ENCODE results near the gene NDUFAF4.

NDUFAF4 gene

DNA sequence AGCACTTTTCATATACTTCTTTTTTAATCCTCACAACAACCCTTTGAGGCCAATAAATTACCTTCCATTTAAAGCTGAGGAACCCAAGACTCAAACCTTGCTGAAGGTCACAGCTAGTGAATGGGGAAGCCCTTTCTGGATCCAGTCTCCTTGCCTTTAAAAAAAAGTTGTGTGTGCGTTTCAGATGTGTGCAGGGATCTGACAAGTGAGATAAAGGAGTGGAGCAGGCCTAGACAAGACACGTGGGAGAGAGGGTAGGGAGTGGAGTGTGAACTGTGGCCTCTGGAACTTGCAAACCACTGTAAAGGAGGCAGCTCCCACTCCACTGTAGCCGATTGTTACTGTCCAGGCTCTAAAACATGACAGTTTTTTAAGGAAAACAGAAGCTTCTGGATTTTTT, 28.7 kb upstream of the NDUFAF4 start:
- Histone ChIP-seq H3K9ac (ENCODE audit: low read length in 2 of 2) (no peak overlapping the region), H3K27ac (ENCODE audit: low read length) (no peak overlapping the region)

DNA sequence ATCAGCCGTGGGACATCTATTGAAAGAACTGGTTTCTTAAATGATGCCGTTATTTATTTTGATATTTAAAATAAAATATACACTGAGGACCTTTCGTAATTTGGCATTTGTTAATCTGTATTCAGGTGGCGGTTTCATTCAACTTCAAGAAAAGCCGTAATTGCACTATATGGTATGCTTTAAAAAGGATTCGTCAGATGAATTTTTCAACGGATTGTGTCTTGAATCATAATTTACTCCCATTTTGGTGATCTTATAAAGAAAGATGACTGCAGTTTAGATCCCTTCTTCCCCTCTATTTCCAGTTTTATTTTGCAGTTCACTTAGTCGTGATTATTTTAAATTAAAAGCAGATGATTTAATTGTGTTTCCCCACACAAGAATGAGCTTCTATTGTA, 27.6 kb upstream of the NDUFAF4 start:
- Histone ChIP-seq H3K4me3 (ENCODE audit: low read length in 2 of 2) (peak overlapping the region in 1 of 2 donors; percentile 86), H3K9ac (ENCODE audit: low read length in 2 of 2) (peak overlapping the region in 1 of 2 donors; percentile 58), H3K36me3 (ENCODE audit: control insufficient read depth in 2 of 2, insufficient read depth in 2 of 2, low read length in 2 of 2) (no peaks in the 10 kb centered on the region), H3K27ac (ENCODE audit: low read length) (no peak overlapping the region), H3K9me3 (ENCODE audit: control insufficient read depth in 2 of 2, low read length in 2 of 2) (no peaks in the 10 kb centered on the region), H3K4me1 (ENCODE audit: control insufficient read depth, insufficient read depth, low read length) (peaks cover 5% of the 10 kb centered on the region), H3K27me3 (ENCODE audit: control insufficient read depth in 1 of 2, insufficient read depth in 2 of 2, low read length in 2 of 2) (no peaks in the 10 kb centered on the region)

More for the DNA sequence above, 28.7 kb upstream of the NDUFAF4 start:
- Histone ChIP-seq H3K27me3 (ENCODE audit: control insufficient read depth in 1 of 2, insufficient read depth in 2 of 2, low read length in 2 of 2) (no peaks in the 10 kb centered on the region), H3K9me3 (ENCODE audit: control insufficient read depth in 2 of 2, low read length in 2 of 2) (no peaks in the 10 kb centered on the region), H3K4me3 (ENCODE audit: low read length in 2 of 2) (no peak overlapping the region), H3K4me1 (ENCODE audit: control insufficient read depth, insufficient read depth, low read length) (peaks cover 5% of the 10 kb centered on the region), H3K36me3 (ENCODE audit: control insufficient read depth in 2 of 2, insufficient read depth in 2 of 2, low read length in 2 of 2) (no peaks in the 10 kb centered on the region)

DNA sequence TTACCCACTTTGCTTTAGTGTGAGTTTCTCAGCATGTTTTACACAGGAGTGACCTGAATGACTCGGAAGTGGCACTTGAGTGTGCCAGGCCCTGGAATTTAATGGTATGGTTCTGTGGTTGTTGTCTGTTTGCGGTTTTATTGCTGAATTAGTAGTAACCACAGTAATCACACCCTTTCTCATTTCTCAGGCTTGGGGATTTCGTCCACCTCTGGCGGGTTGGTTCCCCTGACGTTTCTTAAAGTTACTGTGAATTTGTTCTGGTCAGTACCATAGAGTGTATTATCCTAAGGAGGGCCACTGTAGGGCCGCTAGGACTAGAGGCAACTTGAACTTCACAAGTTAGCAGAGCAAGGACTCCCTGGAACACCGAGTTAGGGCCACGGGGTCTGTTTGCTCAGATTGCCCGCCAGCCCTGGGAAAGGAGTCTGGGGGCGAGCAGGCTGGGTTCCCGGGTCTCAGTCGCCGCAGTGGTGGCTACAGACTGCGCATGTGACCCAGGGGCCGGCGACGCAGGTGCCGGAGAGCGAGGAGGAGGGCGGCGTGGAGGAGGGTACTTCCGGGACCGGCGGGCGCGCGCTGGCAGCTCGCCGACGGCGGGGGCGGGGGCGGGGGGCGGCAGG, 26.3 kb upstream of the NDUFAF4 start:
- Histone ChIP-seq H3K36me3 (ENCODE audit: control insufficient read depth in 2 of 2, insufficient read depth in 2 of 2, low read length in 2 of 2) (no peaks in the 10 kb centered on the region), H3K27ac (ENCODE audit: low read length) (peak overlapping the region; percentile 68), H3K4me3 (ENCODE audit: low read length in 2 of 2) (peak overlapping the region; percentile 65 to 81), H3K4me1 (ENCODE audit: control insufficient read depth, insufficient read depth, low read length) (peaks cover 5% of the 10 kb centered on the region), H3K9me3 (ENCODE audit: control insufficient read depth in 2 of 2, low read length in 2 of 2) (no peaks in the 10 kb centered on the region), H3K27me3 (ENCODE audit: control insufficient read depth in 1 of 2, insufficient read depth in 2 of 2, low read length in 2 of 2) (no peaks in the 10 kb centered on the region), H3K9ac (ENCODE audit: low read length in 2 of 2) (peak overlapping the region; percentile 65 to 85)

DNA sequence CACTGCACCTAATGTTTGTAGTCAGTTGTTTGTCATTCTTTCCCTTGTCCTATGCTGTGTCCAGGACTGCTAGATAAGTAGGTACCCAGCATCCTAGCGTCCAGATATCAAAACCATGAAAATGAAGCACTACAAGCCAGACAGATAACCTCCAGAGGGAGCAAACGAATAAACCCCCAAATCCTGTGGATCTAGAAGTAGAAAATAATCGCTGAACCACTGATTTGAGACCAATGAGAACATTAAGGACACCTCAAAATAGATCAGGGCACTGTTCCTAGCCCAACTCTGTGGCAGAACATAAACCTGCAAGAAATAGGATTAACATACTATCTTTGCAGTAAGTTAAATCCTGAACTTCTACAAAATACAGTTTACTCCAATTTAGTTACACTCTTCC, 25.7 kb upstream of the NDUFAF4 start:
- Histone ChIP-seq H3K4me1 (ENCODE audit: control insufficient read depth, insufficient read depth, low read length) (peaks cover 5% of the 10 kb centered on the region), H3K27ac (ENCODE audit: low read length) (peak overlapping the region; percentile 68), H3K9ac (ENCODE audit: low read length in 2 of 2) (peak overlapping the region in 1 of 2 donors; percentile 85), H3K36me3 (ENCODE audit: control insufficient read depth in 2 of 2, insufficient read depth in 2 of 2, low read length in 2 of 2) (no peaks in the 10 kb centered on the region), H3K27me3 (ENCODE audit: control insufficient read depth in 1 of 2, insufficient read depth in 2 of 2, low read length in 2 of 2) (no peaks in the 10 kb centered on the region), H3K9me3 (ENCODE audit: control insufficient read depth in 2 of 2, low read length in 2 of 2) (no peaks in the 10 kb centered on the region), H3K4me3 (ENCODE audit: low read length in 2 of 2) (no peak overlapping the region)

DNA sequence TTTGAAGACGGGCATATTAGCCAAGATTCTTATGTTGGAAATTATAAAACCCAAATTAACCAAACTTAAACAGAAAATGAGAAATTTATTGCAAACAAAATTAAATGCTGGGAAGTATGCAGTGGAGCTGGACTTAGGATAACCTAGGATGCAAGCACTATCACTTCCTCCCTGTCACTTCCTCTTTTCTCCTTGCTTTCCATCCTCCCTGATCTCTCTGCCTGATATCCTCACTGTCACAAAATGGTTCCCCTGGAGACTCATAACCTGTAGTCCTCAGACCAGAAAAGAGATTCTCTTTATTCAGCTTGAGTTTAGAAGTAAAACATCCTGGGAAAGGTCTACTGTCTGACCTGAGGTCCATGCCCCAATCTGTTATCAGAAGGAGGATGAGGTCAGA, 19.4 kb upstream of the NDUFAF4 start:
- Histone ChIP-seq H3K27me3 (ENCODE audit: control insufficient read depth in 1 of 2, insufficient read depth in 2 of 2, low read length in 2 of 2) (no peaks in the 10 kb centered on the region), H3K27ac (ENCODE audit: low read length) (no peak overlapping the region)

DNA sequence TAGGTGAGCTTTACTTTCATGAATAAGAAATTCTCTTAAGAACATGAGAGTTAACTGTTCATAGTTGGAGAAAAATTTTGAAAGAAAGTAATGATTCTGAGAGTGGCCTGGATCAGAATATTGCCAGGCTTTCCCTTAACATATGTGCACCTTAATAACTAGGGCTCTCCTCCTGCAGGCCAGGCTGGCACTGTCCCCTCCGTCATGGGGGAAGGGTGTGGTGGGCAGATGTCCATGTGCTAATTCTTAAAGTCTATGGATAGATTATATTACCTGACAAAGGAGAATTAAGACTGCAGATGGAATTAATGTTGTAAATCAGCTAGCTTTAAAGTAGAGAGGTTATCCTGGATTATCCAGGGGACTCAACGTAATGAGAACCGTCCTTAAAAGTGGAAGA, 15.9 kb upstream of the NDUFAF4 start:
- H3K27me3 ChIP-seq (ENCODE audit: control insufficient read depth in 1 of 2, insufficient read depth in 2 of 2, low read length in 2 of 2) = peaks cover 0 to 3% of the 10 kb centered on the region in 2 donors
- H3K36me3 ChIP-seq (ENCODE audit: control insufficient read depth in 2 of 2, insufficient read depth in 2 of 2, low read length in 2 of 2) = no peaks in the 10 kb centered on the region
- no peak overlapping the region for H3K4me3 ChIP-seq (ENCODE audit: low read length in 2 of 2)
- no peak overlapping the region for H3K9ac ChIP-seq (ENCODE audit: low read length in 2 of 2)
- H3K9me3 ChIP-seq (ENCODE audit: control insufficient read depth in 2 of 2, low read length in 2 of 2) = no peaks in the 10 kb centered on the region
- H3K27ac ChIP-seq (ENCODE audit: low read length) = no peak overlapping the region
- no peaks in the 10 kb centered on the region for H3K4me1 ChIP-seq (ENCODE audit: control insufficient read depth, insufficient read depth, low read length)

More for the DNA sequence above, 19.4 kb upstream of the NDUFAF4 start:
- Histone ChIP-seq H3K36me3 (ENCODE audit: control insufficient read depth in 2 of 2, insufficient read depth in 2 of 2, low read length in 2 of 2) (no peaks in the 10 kb centered on the region), H3K4me3 (ENCODE audit: low read length in 2 of 2) (no peak overlapping the region), H3K9ac (ENCODE audit: low read length in 2 of 2) (no peak overlapping the region), H3K4me1 (ENCODE audit: control insufficient read depth, insufficient read depth, low read length) (no peaks in the 10 kb centered on the region), H3K9me3 (ENCODE audit: control insufficient read depth in 2 of 2, low read length in 2 of 2) (no peaks in the 10 kb centered on the region)

DNA sequence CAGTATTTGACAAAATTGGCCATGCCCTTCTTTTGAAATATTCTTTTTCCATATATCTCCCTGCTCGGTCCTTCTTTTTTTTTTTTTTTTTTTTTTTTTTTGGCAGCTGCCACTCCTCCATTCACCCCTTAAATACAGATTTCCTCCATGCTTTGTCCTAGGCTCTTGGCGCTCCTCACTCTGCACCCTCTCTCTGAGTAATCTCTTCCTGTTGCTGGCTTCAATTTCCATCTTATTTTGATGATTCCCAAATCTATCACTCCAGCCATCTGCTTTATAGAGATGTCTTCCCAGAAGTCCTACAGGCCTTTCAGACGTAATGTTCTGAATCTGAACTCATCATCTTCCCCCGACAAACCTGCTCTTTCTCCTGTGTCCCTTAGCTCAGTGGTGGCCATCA, 14.1 kb upstream of the NDUFAF4 start:
- peaks cover 3% of the 10 kb centered on the region in 2 donors for H3K27me3 ChIP-seq (ENCODE audit: control insufficient read depth in 1 of 2, insufficient read depth in 2 of 2, low read length in 2 of 2)
- no peaks in the 10 kb centered on the region for H3K36me3 ChIP-seq (ENCODE audit: control insufficient read depth in 2 of 2, insufficient read depth in 2 of 2, low read length in 2 of 2)
- H3K27ac ChIP-seq (ENCODE audit: low read length) = no peak overlapping the region
- no peaks in the 10 kb centered on the region for H3K4me1 ChIP-seq (ENCODE audit: control insufficient read depth, insufficient read depth, low read length)
- no peak overlapping the region for H3K4me3 ChIP-seq (ENCODE audit: low read length in 2 of 2)
- no peaks in the 10 kb centered on the region for H3K9me3 ChIP-seq (ENCODE audit: control insufficient read depth in 2 of 2, low read length in 2 of 2)
- no peak overlapping the region for H3K9ac ChIP-seq (ENCODE audit: low read length in 2 of 2)

DNA sequence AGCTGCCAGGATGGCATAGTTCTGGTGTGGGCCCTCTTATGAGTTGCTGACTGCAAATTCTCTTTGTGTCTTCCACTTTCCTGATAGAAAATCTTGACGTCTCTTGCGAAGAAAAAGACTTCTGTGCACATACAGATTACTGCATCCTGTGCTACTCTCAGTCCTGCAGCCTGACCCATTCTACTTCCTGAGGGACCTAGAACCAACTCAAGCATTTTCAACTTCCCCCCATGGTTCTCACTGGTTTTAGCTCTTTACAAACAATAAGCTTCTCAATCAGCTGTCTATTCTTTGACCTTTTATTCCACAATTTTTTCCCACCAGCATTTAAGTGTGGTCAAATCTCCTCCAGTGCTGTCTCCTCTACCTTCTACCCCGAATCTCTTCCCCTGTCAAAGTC, 13.5 kb upstream of the NDUFAF4 start:
- no peak overlapping the region for H3K27ac ChIP-seq (ENCODE audit: low read length)
- H3K9ac ChIP-seq (ENCODE audit: low read length in 2 of 2) = no peak overlapping the region
- no peak overlapping the region for H3K4me3 ChIP-seq (ENCODE audit: low read length in 2 of 2)
- no peaks in the 10 kb centered on the region for H3K36me3 ChIP-seq (ENCODE audit: control insufficient read depth in 2 of 2, insufficient read depth in 2 of 2, low read length in 2 of 2)
- H3K9me3 ChIP-seq (ENCODE audit: control insufficient read depth in 2 of 2, low read length in 2 of 2) = no peaks in the 10 kb centered on the region
- H3K4me1 ChIP-seq (ENCODE audit: control insufficient read depth, insufficient read depth, low read length) = no peaks in the 10 kb centered on the region
- H3K27me3 ChIP-seq (ENCODE audit: control insufficient read depth in 1 of 2, insufficient read depth in 2 of 2, low read length in 2 of 2) = peaks cover 3% of the 10 kb centered on the region in 2 donors

DNA sequence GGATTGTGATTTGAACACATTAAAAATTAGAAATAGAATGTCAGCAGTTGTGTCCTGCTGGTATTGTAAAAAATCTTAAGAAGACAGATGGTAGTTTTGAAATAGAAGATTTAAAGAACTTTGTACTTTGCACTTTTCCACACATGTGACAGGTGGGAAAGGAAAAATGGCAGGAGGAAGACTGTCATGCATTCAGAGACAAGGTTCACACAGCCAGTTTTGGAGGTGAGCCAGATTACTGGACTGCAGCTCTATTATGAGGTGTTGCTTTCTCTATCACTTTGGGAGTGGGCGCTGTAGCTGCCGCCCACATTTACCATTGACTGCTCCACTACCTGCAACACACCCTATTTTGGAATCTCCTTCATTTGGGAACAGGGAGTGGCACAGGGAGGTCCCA, 12.1 kb upstream of the NDUFAF4 start:
- no peak overlapping the region for H3K4me3 ChIP-seq (ENCODE audit: low read length in 2 of 2)
- H3K27me3 ChIP-seq (ENCODE audit: control insufficient read depth in 1 of 2, insufficient read depth in 2 of 2, low read length in 2 of 2) = peaks cover 3% of the 10 kb centered on the region in 2 donors
- no peaks in the 10 kb centered on the region for H3K4me1 ChIP-seq (ENCODE audit: control insufficient read depth, insufficient read depth, low read length)
- no peaks in the 10 kb centered on the region for H3K36me3 ChIP-seq (ENCODE audit: control insufficient read depth in 2 of 2, insufficient read depth in 2 of 2, low read length in 2 of 2)
- no peaks in the 10 kb centered on the region for H3K9me3 ChIP-seq (ENCODE audit: control insufficient read depth in 2 of 2, low read length in 2 of 2)
- H3K9ac ChIP-seq (ENCODE audit: low read length in 2 of 2) = no peak overlapping the region
- H3K27ac ChIP-seq (ENCODE audit: low read length) = no peak overlapping the region

DNA sequence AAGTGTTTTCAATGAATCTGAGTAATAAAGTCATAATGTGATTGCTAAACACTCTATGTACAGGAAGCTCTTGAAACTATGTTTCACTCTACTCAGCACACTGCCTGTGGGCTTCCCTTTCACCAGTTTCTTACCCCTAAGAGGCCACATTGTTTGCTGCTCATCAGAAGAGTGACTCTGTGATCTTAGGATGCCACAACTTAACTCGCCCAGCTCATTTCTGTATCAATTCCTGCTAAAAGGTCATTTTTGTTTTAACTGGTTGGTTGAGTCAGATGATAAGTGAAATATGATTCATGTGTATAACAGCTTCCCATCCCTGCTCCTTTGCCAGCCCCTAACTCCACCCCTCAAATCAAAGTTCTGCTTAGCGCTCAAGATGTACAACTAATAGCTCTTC, 9.8 kb upstream of the NDUFAF4 start:
- Histone ChIP-seq H3K36me3 (ENCODE audit: control insufficient read depth in 2 of 2, insufficient read depth in 2 of 2, low read length in 2 of 2) (no peaks in the 10 kb centered on the region), H3K9me3 (ENCODE audit: control insufficient read depth in 2 of 2, low read length in 2 of 2) (no peaks in the 10 kb centered on the region), H3K27ac (ENCODE audit: low read length) (no peak overlapping the region), H3K4me3 (ENCODE audit: low read length in 2 of 2) (no peak overlapping the region), H3K27me3 (ENCODE audit: control insufficient read depth in 1 of 2, insufficient read depth in 2 of 2, low read length in 2 of 2) (peaks cover 3% of the 10 kb centered on the region in 2 donors), H3K9ac (ENCODE audit: low read length in 2 of 2) (no peak overlapping the region), H3K4me1 (ENCODE audit: control insufficient read depth, insufficient read depth, low read length) (no peaks in the 10 kb centered on the region)

DNA sequence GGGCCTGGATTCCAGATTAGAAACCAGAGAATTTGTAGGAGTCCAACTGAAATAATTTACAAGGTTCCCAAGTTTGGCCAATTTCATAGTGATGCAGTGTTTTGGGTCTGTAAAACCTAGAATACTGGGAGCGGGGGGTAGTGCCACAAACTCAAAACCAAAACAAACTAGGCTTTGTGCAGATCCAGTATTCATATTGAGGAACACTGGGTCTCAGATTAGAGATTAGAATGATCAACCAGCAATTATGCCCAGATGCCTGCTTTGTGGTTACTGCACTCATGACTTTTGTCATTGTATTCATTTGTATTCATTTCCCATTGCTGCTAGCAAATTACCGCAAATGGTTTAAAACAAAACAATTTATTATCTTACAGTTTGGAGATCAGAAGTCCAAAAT, 3.2 kb upstream of the NDUFAF4 start:
- H3K9ac ChIP-seq (ENCODE audit: low read length in 2 of 2) = no peak overlapping the region
- H3K4me1 ChIP-seq (ENCODE audit: control insufficient read depth, insufficient read depth, low read length) = peaks cover 9% of the 10 kb centered on the region
- no peak overlapping the region for H3K4me3 ChIP-seq (ENCODE audit: low read length in 2 of 2)

More for the DNA sequence above, 3.2 kb upstream of the NDUFAF4 start:
- Histone ChIP-seq H3K36me3 (ENCODE audit: control insufficient read depth in 2 of 2, insufficient read depth in 2 of 2, low read length in 2 of 2) (no peaks in the 10 kb centered on the region), H3K27me3 (ENCODE audit: control insufficient read depth in 1 of 2, insufficient read depth in 2 of 2, low read length in 2 of 2) (no peaks in the 10 kb centered on the region), H3K27ac (ENCODE audit: low read length) (no peak overlapping the region), H3K9me3 (ENCODE audit: control insufficient read depth in 2 of 2, low read length in 2 of 2) (no peaks in the 10 kb centered on the region)

Measured in stomach smooth muscle (tissue), 2 donors.